GM12878 (cell line): ENCODE results near the gene HOXD10. TPM values are rescaled to one million over a fixed set of nuclear protein-coding genes. Genes with fewer than 3 reads are reported as not detected.

Experiments
- ATAC-seq: fragments of 200-7000 bp; cut with Tn5 transposase; 3 replicates; pipeline ENCODE4 v1.9.1; 2020; ENCODE audit warnings: mild to moderate bottlenecking, moderate library complexity
- BruUV-seq: library from RNA; stranded (reverse); fragments of 400-500 nt; replicated peaks from 2 replicates; lab custom pipeline; 2021; lab: Mats Ljungman, UMichigan
- CTCF ChIA-PET: fragments of 300-600 bp; sonication (Branson Sonifier 250); formaldehyde crosslinking; extraction: SDS; loops from one replicate; lab custom pipeline; 2021; ENCODE audit warnings: inconsistent platforms; lab: Yijun Ruan, JAX
- POLR2A ChIA-PET: fragments of 350-600 bp; formaldehyde crosslinking; extraction: SDS; loops from one replicate; lab custom pipeline; 2021; ENCODE audit warnings: inconsistent platforms; lab: Charles Lee
- RAD21 ChIA-PET: fragments of 300-600 bp; sonication (Branson Sonifier 250); formaldehyde crosslinking; loops from one replicate; lab custom pipeline; 2023; ENCODE audit warnings: antibody characterized with exemption; ENCODE audit not compliant: unreplicated experiment; lab: Charles Lee
- SMC1A ChIA-PET: fragments of 300-600 bp; sonication (Branson Sonifier 250); formaldehyde crosslinking; loops from one replicate; lab custom pipeline; 2023; ENCODE audit not compliant: unreplicated experiment, uncharacterized antibody; lab: Charles Lee
- DNase-seq: peaks from one replicate; pipeline ENCODE4 v3.0.0-alpha.2; 2011; ENCODE audit warnings: low read depth, low spot score
- FAIRE-seq: peaks from 3 replicates; lab custom pipeline; 2011; peaks lifted over from hg19 to GRCh38; lab: Jason Lieb, UNC
- H2AFZ ChIP-seq: 2 replicates; pipeline ENCODE4 v1.6.0; 2011; ENCODE audit warnings: low read depth, low read length, control low read depth; ENCODE audit not compliant: control insufficient read depth
- H3K27ac ChIP-seq: 2 replicates; pipeline ENCODE4 v1.5.1; 2011; ENCODE audit warnings: control low read depth; ENCODE audit not compliant: control insufficient read depth, insufficient read depth
- H3K27me3 ChIP-seq, 2 experiments: replicated peaks in 1 of 2; 2 replicates each; pipeline versions ENCODE4 v1.6.0 to v1.6.1; 2011; ENCODE audit warnings: low read length in 1 of 2; ENCODE audit not compliant: control insufficient read depth in 2 of 2, insufficient read depth in 2 of 2
- H3K36me3 ChIP-seq, 2 experiments: 2 replicates each; pipeline ENCODE4 v1.5.1; 2011; ENCODE audit warnings: low read length in 1 of 2; ENCODE audit not compliant: control insufficient read depth in 2 of 2, insufficient read depth in 2 of 2
- H3K4me1 ChIP-seq: 2 replicates; pipeline ENCODE4 v1.6.1; 2011; ENCODE audit warnings: mild to moderate bottlenecking, low read length, moderate library complexity, mixed read lengths; ENCODE audit not compliant: control insufficient read depth, insufficient read depth
- H3K4me2 ChIP-seq: 2 replicates; pipeline ENCODE4 v1.6.0; 2011; ENCODE audit warnings: control low read depth; ENCODE audit not compliant: control insufficient read depth, insufficient read depth
- H3K4me3 ChIP-seq: fragments of 200-600 bp; sonication (generic); 2 replicates; pipeline ENCODE4 v1.5.1; 2016
- H3K79me2 ChIP-seq: 2 replicates; pipeline ENCODE4 v1.6.0; 2011; ENCODE audit warnings: low read length; ENCODE audit not compliant: control insufficient read depth, insufficient read depth
- H3K9ac ChIP-seq: 2 replicates; pipeline ENCODE4 v1.8.0; 2011; ENCODE audit warnings: low read length, control low read depth, mixed read lengths; ENCODE audit not compliant: control insufficient read depth, insufficient read depth
- H3K9me3 ChIP-seq: replicated peaks from 3 replicates; pipeline ENCODE4 v1.5.1; 2011; ENCODE audit warnings: mild to moderate bottlenecking, low read length; ENCODE audit not compliant: control insufficient read depth, insufficient read depth
- H4K20me1 ChIP-seq: 2 replicates; pipeline ENCODE4 v1.6.0; 2011; ENCODE audit not compliant: control insufficient read depth, insufficient read depth
- JUND ChIP-seq: IDR thresholded peaks from 2 replicates; pipeline ENCODE4 v1.6.1; 2012; ENCODE audit warnings: low read depth, mild to moderate bottlenecking, low read length, improper control_type of control experiment, moderate library complexity
- NBN ChIP-seq: fragments of 450-650 bp; IDR thresholded peaks from 2 replicates; pipeline ENCODE4 v1.6.1; 2016
- NFYA ChIP-seq: IDR thresholded peaks from 2 replicates; pipeline ENCODE4 v1.6.1; 2011; ENCODE audit warnings: low read depth, mild to moderate bottlenecking, low read length, improper control_type of control experiment, borderline replicate concordance
- NKRF ChIP-seq: fragments of 450-650 bp; conservative IDR thresholded peaks from 2 replicates; pipeline ENCODE4 v1.6.1; 2017; ENCODE audit warnings: mild to moderate bottlenecking, moderate library complexity
- RCOR1 ChIP-seq: conservative IDR thresholded peaks from 2 replicates; pipeline ENCODE4 v1.6.1; 2012; ENCODE audit warnings: low read depth, low read length, improper control_type of control experiment
- SPI1 ChIP-seq: IDR thresholded peaks from 2 replicates; pipeline ENCODE4 v1.6.1; 2011; ENCODE audit warnings: low read depth, mild to moderate bottlenecking, low read length, moderate library complexity, borderline replicate concordance; ENCODE audit not compliant: insufficient read depth
- ZNF622 ChIP-seq: fragments of 450-650 bp; IDR thresholded peaks from 2 replicates; pipeline ENCODE4 v1.6.1; 2017; ENCODE audit warnings: mild to moderate bottlenecking, inconsistent platforms
- WGBS: methylation state at CpG from one replicate; pipeline ENCODE4 v1.1.6; 2016; ENCODE audit warnings: low lambda C conversion rate; ENCODE audit not compliant: insufficient replicate concordance, insufficient coverage; ENCODE audit errors: missing lambda C conversion rate; 5-methylcytosine and 5-hydroxymethylcytosine counted together
- in situ Hi-C: fragments of 300-500 bp; cut with MboI; formaldehyde crosslinking; loops from 9 replicates; pipeline ENCODE4 v1.14.3; 2018; ENCODE audit warnings: mixed read lengths
- intact Hi-C: fragments of 100-400 bp; cut with micrococcal nuclease; formaldehyde crosslinking; loops from one replicate; pipeline ENCODE4 v1.14.2; 2022; ENCODE audit not compliant: unreplicated experiment
- polyA plus RNA-seq, 11 experiments: library from polyadenylated mRNA; depleted of rRNA in 4 of 11; unstranded in 6 of 11; stranded (reverse) in 5 of 11; fragments of >200 nt; fragmentation: Nextera tagmentation in 4 of 11; fragmentation: Illumina TruSeq in 1 of 11; extraction: Ambion mirVana in 4 of 11; extraction: Trizol in 1 of 11; gene quantifications; 1 replicate in 1 of 11; 2 replicates in 10 of 11; pipeline versions ENCODE4 v1.2.1 to v1.2.3, GENCODE V29; 2011 to 2016; ENCODE audit warnings: inconsistent platforms in 2 of 11, missing spikeins in 2 of 11, low read depth in 1 of 11
- total RNA-seq, 4 experiments: library from RNA; depleted of rRNA in 3 of 4; stranded (reverse); fragments of >200 nt in 3 of 4; fragmentation: Illumina TruSeq in 1 of 4; extraction: Trizol in 1 of 4; gene quantifications; 2 replicates each; pipeline versions ENCODE4 v1.2.1 to v1.2.3, GENCODE V29; 2013 to 2021

HOXD10 gene
- total and polyA plus RNA-seq, 10 of the 15 experiments (the other 5 are each of a cell fraction or from before 2014, with no cell fraction given): not detected

GRCh38 chr2:176104316-176105077, 12.1 kb upstream of the HOXD10 start:
- no peak for ATAC-seq
- no peak overlapping the region for H3K9ac ChIP-seq

More at GRCh38 chr2:176104316-176105077, 12.1 kb upstream of the HOXD10 start:
- Histone ChIP-seq H4K20me1 (no peaks in the 10 kb centered on the region), H3K36me3 (no peaks in the 10 kb centered on the region), H3K4me3 (no peak overlapping the region), H3K27ac (no peak overlapping the region), H3K4me1 (no peaks in the 10 kb centered on the region), H3K4me2 (no peak overlapping the region), H3K9me3 (peaks cover 3% of the 10 kb centered on the region; the same call in 1 of the 3 replicates), H3K27me3 (peaks cover 18 to 35% of the 10 kb centered on the region in 2 experiments), H3K79me2 (no peaks in the 10 kb centered on the region), H2AFZ (no peak overlapping the region)
- POLR2A ChIA-PET: no interaction called here
- no TSS peak for BruUV-seq
- RAD21 ChIA-PET: no interaction called here
- SMC1A ChIA-PET: no interaction called here
- FAIRE-seq (no peak), DNase-seq (no peak)
- CTCF ChIA-PET: no interaction called here
- TF ChIP-seq NKRF (no peak), NBN (no peak), RCOR1 (no peak), SPI1 (no peak), ZNF622 (no peak), NFYA (no peak), JUND (no peak)
- in situ Hi-C loops: no loop called here
- 57% methylated on average over 48 of the region's 56 CpGs for WGBS
- intact Hi-C loops: no loop called here
